GM12878 (cell line): ENCODE data around the gene MUC21. TPM values are rescaled to one million over a fixed set of nuclear protein-coding genes. Genes with fewer than 3 reads are reported as not detected.
A peak's percentile ranks its signal among the peaks of the same experiment; 100 is the strongest.

Experiments used
- BHLHE40 ChIP-seq, 2 experiments: fragments of 450-650 bp in 1 of 2; IDR thresholded peaks; 2 replicates each; pipeline ENCODE4 v1.6.1; 2011 to 2017; ENCODE audit warnings: low read depth in 2 of 2, borderline replicate concordance in 1 of 2, improper control_type of control experiment in 1 of 2, low read length in 1 of 2, mild to moderate bottlenecking in 1 of 2
- CBFB ChIP-seq: IDR thresholded peaks from 2 replicates; pipeline ENCODE4 v1.6.1; 2016; ENCODE audit warnings: antibody characterized with exemption, low read depth
- CHD2 ChIP-seq: IDR thresholded peaks from 2 replicates; pipeline ENCODE4 v1.6.1; 2011; ENCODE audit warnings: low read depth, low read length, improper control_type of control experiment, borderline replicate concordance
- CREM ChIP-seq: IDR thresholded peaks from 2 replicates; pipeline ENCODE4 v1.6.1; 2014; ENCODE audit warnings: antibody characterized with exemption, low read depth
- EED ChIP-seq: sonication (generic); IDR thresholded peaks from 2 replicates; pipeline ENCODE4 v1.6.1; 2016; ENCODE audit warnings: antibody characterized with exemption, low read depth
- EGR1 ChIP-seq, 2 experiments: IDR thresholded peaks; 1 replicate in 1 of 2; 2 replicates in 1 of 2; pipeline ENCODE4 v1.6.1; 2011 to 2012; ENCODE audit warnings: low read depth in 2 of 2, low read length in 2 of 2, borderline replicate concordance in 1 of 2, mild to moderate bottlenecking in 1 of 2, moderate library complexity in 1 of 2
- ETV6 ChIP-seq, 2 experiments: fragments of 450-650 bp in 1 of 2; IDR thresholded peaks in 1 of 2; conservative IDR thresholded peaks in 1 of 2; 2 replicates each; pipeline ENCODE4 v1.6.1; 2014; ENCODE audit warnings: antibody characterized with exemption in 1 of 2, borderline replicate concordance in 1 of 2, low read depth in 1 of 2, mild to moderate bottlenecking in 1 of 2, moderate library complexity in 1 of 2
- GABPA ChIP-seq: IDR thresholded peaks from 2 replicates; pipeline ENCODE4 v1.6.1; 2014; ENCODE audit warnings: antibody characterized with exemption, low read depth, mild to moderate bottlenecking, inconsistent platforms
- JUNB ChIP-seq: IDR thresholded peaks from 2 replicates; pipeline ENCODE4 v1.6.1; 2016; ENCODE audit warnings: antibody characterized with exemption, mild to moderate bottlenecking
- KDM1A ChIP-seq: fragments of 200-600 bp; sonication (generic); IDR thresholded peaks from 2 replicates; pipeline ENCODE4 v1.6.1; 2016; ENCODE audit warnings: borderline replicate concordance
- NFIC ChIP-seq: IDR thresholded peaks from 2 replicates; pipeline ENCODE4 v1.6.1; 2012; ENCODE audit warnings: low read depth, mild to moderate bottlenecking, inconsistent platforms, low read length, moderate library complexity
- NR2F1 ChIP-seq: fragments of 450-650 bp; conservative IDR thresholded peaks from 2 replicates; pipeline ENCODE4 v1.6.1; 2017; ENCODE audit warnings: mild to moderate bottlenecking
- RAD51 ChIP-seq: fragments of 450-650 bp; IDR thresholded peaks from 2 replicates; pipeline ENCODE4 v1.6.1; 2016; ENCODE audit warnings: moderate library complexity, mild to moderate bottlenecking, inconsistent platforms
- RCOR1 ChIP-seq: conservative IDR thresholded peaks from 2 replicates; pipeline ENCODE4 v1.6.1; 2012; ENCODE audit warnings: low read depth, low read length, improper control_type of control experiment
- RUNX3 ChIP-seq: IDR thresholded peaks from 2 replicates; pipeline ENCODE4 v1.6.1; 2012; ENCODE audit warnings: low read length, inconsistent platforms
- STAT3 ChIP-seq: IDR thresholded peaks from 2 replicates; pipeline ENCODE4 v1.6.1; 2011; ENCODE audit warnings: low read depth, low read length, improper control_type of control experiment
- SUZ12 ChIP-seq: fragments of 200-600 bp; sonication (generic); IDR thresholded peaks from one replicate; pipeline ENCODE4 v1.6.1; 2018; ENCODE audit warnings: antibody characterized with exemption, mild to moderate bottlenecking; ENCODE audit not compliant: unreplicated experiment
- TCF3 ChIP-seq: IDR thresholded peaks from 2 replicates; pipeline ENCODE4 v1.6.1; 2012; ENCODE audit warnings: low read depth, mild to moderate bottlenecking, low read length, borderline replicate concordance; ENCODE audit not compliant: insufficient read depth
- USF2 ChIP-seq: IDR thresholded peaks from 2 replicates; pipeline ENCODE4 v1.6.1; 2011; ENCODE audit warnings: low read depth, low read length, improper control_type of control experiment, borderline replicate concordance
- ZBED1 ChIP-seq: IDR thresholded peaks from 2 replicates; pipeline ENCODE4 v1.6.1; 2016; ENCODE audit warnings: borderline replicate concordance
- ZNF207 ChIP-seq: fragments of 450-650 bp; IDR thresholded peaks from 2 replicates; pipeline ENCODE4 v1.6.1; 2014; ENCODE audit warnings: antibody characterized with exemption, mild to moderate bottlenecking, borderline replicate concordance
- ZNF622 ChIP-seq: fragments of 450-650 bp; IDR thresholded peaks from 2 replicates; pipeline ENCODE4 v1.6.1; 2017; ENCODE audit warnings: mild to moderate bottlenecking, inconsistent platforms
- polyA plus RNA-seq, 11 experiments: library from polyadenylated mRNA; depleted of rRNA in 4 of 11; unstranded in 6 of 11; stranded (reverse) in 5 of 11; fragments of >200 nt; fragmentation: Nextera tagmentation in 4 of 11; fragmentation: Illumina TruSeq in 1 of 11; extraction: Ambion mirVana in 4 of 11; extraction: Trizol in 1 of 11; gene quantifications; 1 replicate in 1 of 11; 2 replicates in 10 of 11; pipeline versions ENCODE4 v1.2.1 to v1.2.3, GENCODE V29; 2011 to 2016; ENCODE audit warnings: inconsistent platforms in 2 of 11, missing spikeins in 2 of 11, low read depth in 1 of 11
- total RNA-seq, 4 experiments: library from RNA; depleted of rRNA in 3 of 4; stranded (reverse); fragments of >200 nt in 3 of 4; fragmentation: Illumina TruSeq in 1 of 4; extraction: Trizol in 1 of 4; gene quantifications; 2 replicates each; pipeline versions ENCODE4 v1.2.1 to v1.2.3, GENCODE V29; 2013 to 2021
- TF ChIP-seq, protein P1 (sequence below): IDR thresholded peaks from 2 replicates; pipeline ENCODE4 v1.6.1; 2012; ENCODE audit warnings: low read length, inconsistent platforms

Gene MUC21
- total and polyA plus RNA-seq, 10 of the 15 experiments (the other 5 are each of a cell fraction or from before 2014, with no cell fraction given): 0.02 TPM; not detected in 9

GRCh38 chr6:31005249-31006020 is 21.9 kb downstream of the MUC21 start (continued):
- TF ChIP-seq EED: peak; percentile 79
- no peak for TF ChIP-seq ZNF622
- TF ChIP-seq ETV6 (conservative IDR thresholded peaks at IDR 0.05 in 1 of 2, IDR thresholded peaks at IDR 0.05 in 1 of 2; ENCODE audit: borderline replicate concordance in 1 of 2, low read depth in 1 of 2): peak in 1 of 2 experiments; percentile 58; a peak in 1 of 4 replicates
- TF ChIP-seq NFIC: peak; percentile 65; the same call in 1 of the 2 replicates
- 0 out of 3 replicates have a peak, but pooled peaks of 1 of the 2 experiments have one; percentile 26 for TF ChIP-seq EGR1 (IDR thresholded peaks at IDR 0.05; ENCODE audit: borderline replicate concordance in 1 of 2, low read depth in 2 of 2, low read length in 2 of 2)
- no peak for TF ChIP-seq TCF3
- peak; percentile 63; the same call in 1 of the 2 replicates for TF ChIP-seq ZBED1
- no peak for TF ChIP-seq USF2
- peak; percentile 72 for TF ChIP-seq RUNX3
- TF ChIP-seq, protein P1, sequence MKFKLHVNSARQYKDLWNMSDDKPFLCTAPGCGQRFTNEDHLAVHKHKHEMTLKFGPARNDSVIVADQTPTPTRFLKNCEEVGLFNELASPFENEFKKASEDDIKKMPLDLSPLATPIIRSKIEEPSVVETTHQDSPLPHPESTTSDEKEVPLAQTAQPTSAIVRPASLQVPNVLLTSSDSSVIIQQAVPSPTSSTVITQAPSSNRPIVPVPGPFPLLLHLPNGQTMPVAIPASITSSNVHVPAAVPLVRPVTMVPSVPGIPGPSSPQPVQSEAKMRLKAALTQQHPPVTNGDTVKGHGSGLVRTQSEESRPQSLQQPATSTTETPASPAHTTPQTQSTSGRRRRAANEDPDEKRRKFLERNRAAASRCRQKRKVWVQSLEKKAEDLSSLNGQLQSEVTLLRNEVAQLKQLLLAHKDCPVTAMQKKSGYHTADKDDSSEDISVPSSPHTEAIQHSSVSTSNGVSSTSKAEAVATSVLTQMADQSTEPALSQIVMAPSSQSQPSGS: peak; percentile 54; the same call in 1 of the 2 replicates
- no peak for TF ChIP-seq ZNF207
- no peak for TF ChIP-seq RAD51
- TF ChIP-seq NR2F1: 0 out of 2 replicates have a peak, but pooled peaks have one; percentile 53
- TF ChIP-seq CBFB: peak; percentile 68
- no peak for TF ChIP-seq KDM1A
- TF ChIP-seq GABPA: peak; percentile 11; the same call in 1 of the 2 replicates
- TF ChIP-seq STAT3: no peak
- TF ChIP-seq CREM: peak; percentile 63
- TF ChIP-seq SUZ12: no peak
- peak; percentile 64 for TF ChIP-seq JUNB
- TF ChIP-seq BHLHE40 (IDR thresholded peaks at IDR 0.05; ENCODE audit: borderline replicate concordance in 1 of 2, low read depth in 2 of 2, low read length in 1 of 2): peak in 1 of 2 experiments; percentile 57; a peak in 1 of 4 replicates
- no peak for TF ChIP-seq CHD2
- TF ChIP-seq RCOR1: no peak
